ENCODE results near the gene MTHFD2. TPM values are rescaled to one million over a fixed set of nuclear protein-coding genes. Genes with fewer than 3 reads are reported as not detected.

The MTHFD2 gene
- total and polyA plus RNA-seq, 2 donors (not counting 3 experiments of a cell fraction or from before 2014, with no cell fraction given), result 25.6 to 83.2 TPM

- ChIA-PET CTCF (interaction anchor here (1.7 kb wide), 1 partner anchor 10 kb away, joined by 4 read pairs; no protein-coding TSS in a partner anchor), POLR2A (no interaction called here)
- FAIRE-seq (no peak), DNase-seq (ENCODE audit: low read depth, low spot score) (no peak)
- H4K20me1 ChIP-seq (replicated peaks; ENCODE audit: control insufficient read depth, extremely low read depth, insufficient read depth, low read length), result peaks cover 3% of the 10 kb centered on the region
- H3K36me3 ChIP-seq (ENCODE audit: control insufficient read depth in 2 of 2, extremely low read depth in 1 of 2, insufficient read depth in 2 of 2, low read length in 2 of 2), result peaks cover 17 to 19% of the 10 kb centered on the region in 2 experiments
- no peak for TF ChIP-seq CTCF (IDR thresholded peaks at IDR 0.05; ENCODE audit: extremely low read depth in 1 of 2, insufficient read depth in 1 of 2, low read depth in 1 of 2, low read length in 2 of 2)
- no peak for TF ChIP-seq JUN (IDR thresholded peaks at IDR 0.05; ENCODE audit: borderline replicate concordance, insufficient read depth, insufficient read length, low read depth)
- TF ChIP-seq GATA2 (IDR thresholded peaks at IDR 0.05; ENCODE audit: insufficient read depth, insufficient read length, low read depth, low read length), result no peak
- TF ChIP-seq MYC (IDR thresholded peaks at IDR 0.05; ENCODE audit: low read depth, low read length), result no peak
- TF ChIP-seq EZH2 (IDR thresholded peaks at IDR 0.05; ENCODE audit: borderline replicate concordance, low read depth, low read length, severe bottlenecking), result no peak
- TF ChIP-seq MAX (IDR thresholded peaks at IDR 0.05; ENCODE audit: insufficient read depth, insufficient read length), result no peak
- no peak for TF ChIP-seq FOS (IDR thresholded peaks at IDR 0.05; ENCODE audit: borderline replicate concordance, insufficient read depth, low read length)
- no peak for TF ChIP-seq POLR2AphosphoS5 (IDR thresholded peaks at IDR 0.05; ENCODE audit: insufficient read depth, low read depth, low read length)
- TF ChIP-seq POLR2A (IDR thresholded peaks at IDR 0.05; ENCODE audit: low read depth, low read length), result no peak
- dilution Hi-C loops (cut with MboI; ENCODE audit: extremely low pct_ligation_motif_present, low sequenced_read_pairs), result no loop called here
- no peak overlapping the region for H3K4me3 ChIP-seq (replicated peaks in 1 of 3; ENCODE audit: insufficient read depth in 1 of 3, low read depth in 1 of 3, low read length in 3 of 3)
- peaks cover 11% of the 10 kb centered on the region for H3K79me2 ChIP-seq (ENCODE audit: control insufficient read depth, insufficient read depth, low read length)
- H3K27me3 ChIP-seq (ENCODE audit: control insufficient read depth in 2 of 2, insufficient read depth in 2 of 2, low read length in 2 of 2), result no peaks in the 10 kb centered on the region
- no peaks in the 10 kb centered on the region for H3K9me1 ChIP-seq (replicated peaks; ENCODE audit: control insufficient read depth, extremely low read depth, insufficient read depth, low read length)
- no peak overlapping the region for H3K27ac ChIP-seq (ENCODE audit: insufficient read depth, low read depth, low read length)
- no peak overlapping the region for H3K4me2 ChIP-seq (ENCODE audit: insufficient read depth, low read length)
- no peaks in the 10 kb centered on the region for H3K4me1 ChIP-seq (ENCODE audit: control insufficient read depth, extremely low read depth, insufficient read depth, low read length)
- BruUV-seq (replicated peaks), result no TSS peak
- H3K9ac ChIP-seq (replicated peaks; ENCODE audit: extremely low read depth, insufficient read depth, low read length), result no peak overlapping the region
- H3K9me3 ChIP-seq (replicated peaks; ENCODE audit: control insufficient read depth, insufficient read depth, low read length), result no peaks in the 10 kb centered on the region
- H2AFZ ChIP-seq (ENCODE audit: low read depth, low read length), result no peak overlapping the region
- intact Hi-C loops (cut with micrococcal nuclease), result no loop called here
Measured at GRCh38 chr2:74164761-74165160, 33.7 kb upstream of the MTHFD2 start.

All from endothelial cell of umbilical vein (primary cell).